GF-D8 (cell line): ENCODE data around the gene FOXN1.
"Not testable (repeated sequence)": the region's sequence is repeated elsewhere in the genome, so short reads cannot be mapped to it uniquely, and the experiment has no call there.

Experiments
- DNase-seq: peaks from one replicate; lab custom pipeline; 2025; lab: John Stamatoyannopoulos, UW

Gene FOXN1

GRCh38 chr17:28505986-28506665 is at the start of gene FOXN1:
FOXN1 (plus strand) TSS chr17:28506348; CDS start chr17:28523970, 17,622 bp downstream.
- DNase-seq = no peak

- DNase-seq = no peak
Measured at GRCh38 chr17:28457890-28458289, 48.3 kb upstream of the FOXN1 start.

DNA sequence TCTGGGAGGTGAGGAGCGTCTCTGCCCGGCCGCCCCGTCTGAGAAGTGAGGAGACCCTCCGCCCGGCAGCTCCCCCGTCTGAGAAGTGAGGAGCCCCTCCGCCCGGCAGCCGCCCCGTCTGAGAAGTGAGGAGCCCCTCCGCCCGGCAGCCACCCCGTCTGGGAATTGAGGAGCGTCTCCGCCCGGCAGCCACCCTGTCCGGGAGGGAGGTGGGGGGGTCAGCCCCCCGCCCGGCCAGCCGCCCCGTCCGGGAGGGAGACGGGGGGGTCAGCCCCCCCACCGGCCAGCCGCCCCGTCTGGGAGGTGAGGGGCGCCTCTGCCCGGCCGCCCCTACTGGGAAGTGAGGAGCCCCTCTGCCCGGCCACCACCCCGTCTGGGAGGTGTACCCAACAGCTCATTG is 47.3 kb upstream of the FOXN1 start:
- DNase-seq = not testable (repeated sequence)

DNA sequence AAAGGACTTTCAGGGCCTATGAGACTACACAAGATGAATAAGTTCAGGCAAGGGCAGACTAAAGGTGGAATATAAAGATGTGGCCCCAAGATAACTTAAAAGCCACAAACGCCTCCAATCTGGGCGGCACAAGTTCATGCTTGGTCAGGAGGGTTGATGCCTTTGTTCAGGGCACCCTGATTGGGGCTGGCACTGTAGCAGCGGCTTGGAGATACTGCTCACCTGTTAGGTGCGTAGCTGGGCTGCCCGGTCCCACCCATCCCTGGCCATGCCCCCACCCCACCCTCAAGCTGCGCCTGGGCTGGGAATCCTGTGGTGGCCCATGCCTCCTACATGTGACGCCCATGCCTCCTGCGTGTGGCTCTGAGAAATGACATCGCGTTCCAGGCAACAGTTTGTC is 45.2 kb upstream of the FOXN1 start:
- DNase-seq = no peak

DNA sequence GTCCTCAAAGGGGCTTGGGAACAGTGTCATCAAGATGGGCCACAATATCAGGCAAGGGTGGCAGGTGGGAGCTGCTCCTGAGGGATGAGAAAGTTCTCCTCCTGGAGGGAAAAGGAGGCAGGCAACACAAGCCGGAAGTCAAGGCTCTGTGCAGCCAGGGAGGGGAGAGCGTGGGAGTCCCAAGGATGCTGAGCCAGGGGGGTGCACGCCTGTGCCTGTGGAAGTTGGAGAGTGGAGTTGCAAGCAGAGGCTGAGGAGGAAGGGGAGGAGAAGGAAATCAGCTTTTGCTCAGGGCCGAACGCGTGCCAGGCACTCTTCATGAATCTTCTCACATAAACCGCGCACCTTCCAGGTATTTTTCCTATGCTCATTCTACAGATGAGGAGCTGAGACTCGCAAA is 40.1 kb upstream of the FOXN1 start:
- DNase-seq = no peak

GRCh38 chr17:28466521-28467048 is 39.6 kb upstream of the FOXN1 start:
- DNase-seq = no peak

GRCh38 chr17:28467456-28468025 is 38.6 kb upstream of the FOXN1 start:
- no peak for DNase-seq

DNA sequence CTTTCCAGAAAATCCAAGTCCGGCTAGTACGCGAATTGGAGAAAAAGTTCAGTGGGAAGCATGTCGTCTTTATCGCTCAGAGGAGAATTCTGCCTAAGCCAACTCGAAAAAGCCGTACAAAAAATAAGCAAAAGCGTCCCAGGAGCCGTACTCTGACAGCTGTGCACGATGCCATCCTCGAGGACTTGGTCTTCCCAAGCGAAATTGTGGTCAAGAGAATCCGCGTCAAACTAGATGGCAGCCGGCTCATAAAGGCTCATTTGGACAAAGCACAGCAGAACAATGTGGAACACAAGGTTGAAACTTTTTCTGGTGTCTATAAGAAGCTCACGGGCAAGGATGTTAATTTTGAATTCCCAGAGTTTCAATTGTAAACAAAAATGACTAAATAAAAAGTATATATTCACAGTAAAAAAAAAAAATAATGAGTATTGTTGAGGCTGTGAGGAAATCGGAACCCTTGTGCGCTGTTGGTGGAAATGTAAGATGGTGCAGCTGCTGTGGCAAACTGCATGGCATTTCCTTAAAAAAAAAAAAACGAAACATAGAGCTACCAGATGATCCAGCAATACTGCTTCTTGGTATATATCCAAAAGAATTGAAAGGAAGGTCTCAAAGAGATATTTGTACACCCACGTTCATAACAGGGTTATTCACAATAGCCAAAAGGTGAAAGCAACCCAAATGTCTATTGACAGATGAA is 38.0 kb upstream of the FOXN1 start:
- DNase-seq = not testable (repeated sequence)

GRCh38 chr17:28468781-28469180 is 37.4 kb upstream of the FOXN1 start:
- no peak for DNase-seq

GRCh38 chr17:28469376-28469775 is 36.8 kb upstream of the FOXN1 start:
- DNase-seq = no peak

- no peak for DNase-seq
Measured at GRCh38 chr17:28470266-28470913, 35.8 kb upstream of the FOXN1 start.

- DNase-seq = no peak
Measured at GRCh38 chr17:28470914-28471366, 35.2 kb upstream of the FOXN1 start.

DNA sequence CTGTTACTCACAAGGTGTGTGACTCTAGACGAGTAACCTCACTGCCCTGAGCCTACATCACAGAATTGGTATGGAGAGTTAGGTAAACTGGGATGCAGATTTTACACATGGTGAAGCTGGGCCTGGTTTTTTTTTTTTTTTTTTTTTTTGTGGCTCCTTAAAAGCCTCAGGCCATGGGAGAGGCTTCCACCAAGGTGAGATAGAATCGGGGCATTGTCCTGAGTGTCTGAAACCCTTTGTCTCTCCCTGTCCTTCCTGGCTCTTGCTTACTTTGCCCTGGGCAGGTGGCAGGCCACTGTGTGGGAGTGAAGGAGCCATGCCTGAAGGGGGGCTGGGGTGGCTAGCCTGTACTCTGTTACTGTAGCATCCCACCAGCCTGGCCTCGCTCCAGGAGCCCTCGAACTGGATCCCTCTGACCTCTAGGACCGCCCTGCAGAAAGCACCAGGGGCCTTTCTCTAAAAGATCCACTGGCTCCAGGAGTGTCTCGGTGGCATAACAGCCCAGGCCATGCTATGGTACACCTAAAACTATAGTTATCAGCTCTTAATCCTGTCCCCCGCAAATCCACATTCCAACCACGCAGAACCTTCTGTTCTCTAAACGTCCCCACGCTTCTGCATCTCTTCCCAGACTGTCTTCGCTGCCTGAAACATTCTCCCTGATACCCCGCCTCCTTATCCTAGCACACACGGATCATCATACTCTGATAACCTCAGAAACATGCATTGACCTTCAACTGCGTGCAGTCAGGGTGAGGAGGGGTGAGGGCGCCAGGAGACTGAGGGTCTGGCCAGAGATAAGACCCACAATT is 34.4 kb upstream of the FOXN1 start:
- DNase-seq = no peak

DNA sequence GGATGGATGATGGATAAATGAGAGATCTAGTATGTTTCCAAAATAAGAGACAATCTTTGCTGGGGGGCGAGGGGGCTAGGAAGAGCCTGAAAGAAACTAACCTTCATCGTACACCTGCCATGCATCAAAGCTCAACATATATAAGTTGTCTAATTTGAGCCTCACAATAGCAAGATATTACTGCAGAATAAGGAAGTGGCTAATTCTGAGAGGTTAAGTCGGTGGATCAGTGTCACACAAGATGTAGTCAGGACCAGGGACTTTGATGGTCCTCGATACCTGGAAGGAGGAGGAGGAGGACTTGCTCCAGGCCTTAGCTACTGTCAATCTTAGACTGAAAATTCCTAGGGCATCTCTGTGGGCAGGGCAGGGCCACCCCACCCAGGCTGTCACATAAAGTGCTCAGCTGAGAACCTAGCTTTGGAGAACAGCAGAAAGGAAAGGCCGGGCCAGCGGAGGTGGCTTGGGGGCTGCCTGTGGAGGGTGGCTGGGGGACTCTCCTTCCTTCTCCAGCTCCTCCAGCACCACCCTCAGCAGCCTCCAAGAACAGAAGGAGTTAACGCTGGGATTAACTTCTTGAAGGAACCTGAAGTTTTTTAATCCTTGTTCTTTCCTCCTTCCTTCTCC is 33.2 kb upstream of the FOXN1 start:
- no peak for DNase-seq

- no peak for DNase-seq
Measured at GRCh38 chr17:28473542-28473941, 32.6 kb upstream of the FOXN1 start, which contains the start of gene SLC13A2. SLC13A2 (plus strand) TSS chr17:28473644; CDS start chr17:28473713, 69 bp downstream.

DNA sequence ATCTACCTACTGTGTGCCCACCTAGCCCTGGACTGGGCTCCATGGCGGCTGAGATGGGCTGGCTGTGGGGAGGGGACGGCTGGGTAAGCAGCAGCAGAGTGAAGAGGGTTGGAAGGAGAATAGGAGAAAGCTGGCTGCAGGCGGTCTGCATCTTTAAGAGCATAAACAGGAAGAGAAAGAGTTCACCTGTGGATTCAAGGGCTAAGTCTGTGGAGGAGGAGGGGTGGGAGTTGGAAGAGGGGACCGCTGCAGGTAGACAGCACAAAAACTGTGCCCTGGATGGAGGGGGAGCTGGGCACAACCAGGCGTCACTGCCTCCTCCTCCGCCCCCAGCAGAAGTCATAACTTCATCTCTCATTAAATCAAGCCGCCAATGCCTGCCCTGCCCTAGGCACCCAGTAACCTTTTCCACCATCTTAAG is 32.0 kb upstream of the FOXN1 start:
- no peak for DNase-seq

GRCh38 chr17:28475151-28475900 is 30.8 kb upstream of the FOXN1 start:
- no peak for DNase-seq

DNA sequence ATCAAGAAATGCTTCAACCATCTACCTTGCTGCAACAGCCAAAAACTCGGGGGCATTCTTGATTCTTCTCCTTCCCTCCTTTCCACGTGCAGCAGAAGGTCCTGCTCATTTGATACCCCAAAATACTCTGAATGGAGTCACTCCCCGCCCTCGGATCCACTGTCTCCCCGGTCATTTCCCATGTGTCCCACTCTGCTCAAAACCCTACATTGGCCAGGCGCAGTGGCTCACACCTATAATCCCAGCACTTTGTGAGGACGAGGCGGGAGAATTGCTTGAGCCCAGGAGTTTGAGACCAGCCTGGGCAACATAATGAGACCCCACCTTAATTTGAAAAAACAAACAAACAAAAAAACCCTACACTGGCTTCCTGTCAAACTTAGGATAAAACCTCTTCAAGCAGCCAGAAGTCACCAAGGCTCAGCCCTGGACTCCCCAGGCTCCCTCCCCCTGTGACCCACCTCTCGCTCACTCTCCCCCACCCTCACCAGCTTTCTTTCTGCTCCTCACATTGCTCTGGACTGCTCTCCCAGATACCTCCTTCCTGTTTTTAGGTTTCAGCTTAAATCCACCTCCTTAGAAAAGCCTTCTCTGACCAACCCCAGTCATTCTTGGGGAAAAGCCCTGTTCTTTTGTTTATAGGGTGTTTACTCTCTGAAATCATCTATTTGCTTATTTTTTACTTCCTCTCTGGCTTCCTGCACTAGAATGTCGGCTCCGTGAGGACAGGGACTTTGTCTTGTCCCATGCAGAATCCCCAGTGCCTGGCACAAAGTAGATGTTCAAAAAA is 29.9 kb upstream of the FOXN1 start:
- DNase-seq = no peak

DNA sequence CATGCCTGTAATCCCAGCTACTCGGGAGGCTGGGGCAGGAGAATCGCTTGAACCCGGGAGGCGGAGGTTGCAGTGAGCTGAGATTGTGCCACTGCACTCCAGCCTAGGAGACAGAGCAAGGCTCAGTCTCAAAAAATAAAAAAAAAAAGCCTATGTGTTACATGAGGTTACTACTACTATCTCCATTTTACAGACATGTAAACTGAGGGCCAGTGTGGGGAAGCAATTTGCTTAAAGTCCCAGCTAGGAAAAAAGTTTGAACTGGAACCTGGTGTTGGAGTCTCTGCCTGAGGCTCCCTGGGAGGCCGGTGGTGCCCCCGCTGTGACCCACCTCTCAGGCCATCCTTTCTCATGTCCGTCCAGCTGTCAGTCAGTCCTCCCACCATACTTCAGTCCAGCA is 28.2 kb upstream of the FOXN1 start:
- no peak for DNase-seq
